Activated CD8-positive, alpha-beta T cell treated with anti-CD3 and anti-CD28 coated beads for 36 hours (primary cell): Measurements from ENCODE around the gene HPS6. TPM values are rescaled to one million over a fixed set of nuclear protein-coding genes. Genes with fewer than 3 reads are reported as not detected.

Source experiments
- ATAC-seq: fragments of 200-7000 bp; cut with Tn5 transposase; one replicate; pipeline ENCODE4 v1.10.0; 2021; ENCODE audit warnings: mild to moderate bottlenecking, moderate library complexity
- CTCF ChIA-PET: fragments of 350-600 bp; sonication (Branson Sonifier 250); formaldehyde crosslinking; loops from one replicate; lab custom pipeline; 2021; ENCODE audit warnings: antibody characterized with exemption; lab: Charles Lee
- POLR2A ChIA-PET: fragments of 350-600 bp; sonication (Branson Sonifier 250); formaldehyde crosslinking; loops from one replicate; lab custom pipeline; 2021; ENCODE audit warnings: antibody characterized with exemption; lab: Charles Lee
- DNase-seq: peaks from one replicate; pipeline ENCODE4 v3.0.0-alpha.2; 2020
- H3K27ac Mint-ChIP-seq: one replicate; pipeline ENCODE4 v1.8.0; 2021; ENCODE audit warnings: mild to moderate bottlenecking, mixed read lengths
- H3K27me3 Mint-ChIP-seq: one replicate; pipeline ENCODE4 v1.8.0; 2021; ENCODE audit warnings: mixed read lengths
- H3K36me3 Mint-ChIP-seq: one replicate; pipeline ENCODE4 v1.8.0; 2021; ENCODE audit warnings: low read depth, mixed read lengths
- H3K4me1 Mint-ChIP-seq: one replicate; pipeline ENCODE4 v1.8.0; 2021; ENCODE audit warnings: low read depth, mixed read lengths
- H3K4me3 Mint-ChIP-seq: one replicate; pipeline ENCODE4 v1.8.0; 2021; ENCODE audit warnings: mild to moderate bottlenecking, moderate library complexity, mixed read lengths
- H3K9me3 Mint-ChIP-seq: one replicate; pipeline ENCODE4 v1.8.0; 2021; ENCODE audit warnings: mixed read lengths
- intact Hi-C: fragments of 100-400 bp; cut with micrococcal nuclease; formaldehyde crosslinking; loops from one replicate; pipeline ENCODE4 v1.10.0; 2022
- total RNA-seq, 2 experiments: library from RNA; stranded (reverse); gene quantifications; one replicate each; pipeline ENCODE4 v1.2.3, GENCODE V29; 2021
- TF ChIP-seq, protein P1 (sequence below): fragments of 200-600 bp; IDR thresholded peaks from one replicate; pipeline ENCODE4 v1.8.0; 2022; ENCODE audit warnings: antibody characterized with exemption, mild to moderate bottlenecking

The HPS6 gene
- total RNA-seq, 2 experiments from 2014 or later: 18.0 to 18.1 TPM

DNA sequence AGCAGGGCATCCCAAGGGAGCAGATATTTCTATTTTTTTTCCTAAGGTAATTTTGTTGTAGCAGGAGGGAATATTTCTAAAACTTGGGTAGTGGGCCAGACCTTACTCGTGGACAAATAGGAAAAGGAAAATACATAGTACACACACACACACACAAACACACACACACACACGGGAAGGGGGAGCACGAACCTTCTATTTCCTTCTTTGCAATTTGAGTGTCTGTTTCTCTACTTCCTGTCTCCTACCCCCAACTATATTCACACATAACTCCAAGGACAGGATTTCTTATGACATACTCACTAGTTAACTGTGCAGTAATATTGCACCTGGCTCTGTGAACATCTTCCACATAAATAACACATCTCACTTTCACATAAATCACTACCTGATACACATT is 50.6 kb downstream of the HPS6 start:
- Mint-ChIP-seq H3K4me3 (peak overlapping the region; percentile 84), H3K4me1 (peaks cover 47% of the 10 kb centered on the region), H3K27me3 (no peaks in the 10 kb centered on the region), H3K9me3 (no peaks in the 10 kb centered on the region), H3K27ac (peak overlapping the region; percentile 100), H3K36me3 (peaks cover 23% of the 10 kb centered on the region)
- ChIA-PET CTCF (interaction anchor here (1.2 to 1.5 kb wide), 2 partner anchors 275 to 285 kb away, joined by 3 to 6 read pairs; no protein-coding TSS in a partner anchor), POLR2A (interaction anchor here (1.3 to 6.6 kb wide), 5 partner anchors 17 to 319 kb away, joined by 3 to 65 read pairs (median 4); partner anchors contain the start of genes FBXL15, NOLC1 and PPRC1)
- ATAC-seq: no peak
- intact Hi-C loops: no loop called here
- DNase-seq: peak; percentile 12
- TF ChIP-seq, protein P1, sequence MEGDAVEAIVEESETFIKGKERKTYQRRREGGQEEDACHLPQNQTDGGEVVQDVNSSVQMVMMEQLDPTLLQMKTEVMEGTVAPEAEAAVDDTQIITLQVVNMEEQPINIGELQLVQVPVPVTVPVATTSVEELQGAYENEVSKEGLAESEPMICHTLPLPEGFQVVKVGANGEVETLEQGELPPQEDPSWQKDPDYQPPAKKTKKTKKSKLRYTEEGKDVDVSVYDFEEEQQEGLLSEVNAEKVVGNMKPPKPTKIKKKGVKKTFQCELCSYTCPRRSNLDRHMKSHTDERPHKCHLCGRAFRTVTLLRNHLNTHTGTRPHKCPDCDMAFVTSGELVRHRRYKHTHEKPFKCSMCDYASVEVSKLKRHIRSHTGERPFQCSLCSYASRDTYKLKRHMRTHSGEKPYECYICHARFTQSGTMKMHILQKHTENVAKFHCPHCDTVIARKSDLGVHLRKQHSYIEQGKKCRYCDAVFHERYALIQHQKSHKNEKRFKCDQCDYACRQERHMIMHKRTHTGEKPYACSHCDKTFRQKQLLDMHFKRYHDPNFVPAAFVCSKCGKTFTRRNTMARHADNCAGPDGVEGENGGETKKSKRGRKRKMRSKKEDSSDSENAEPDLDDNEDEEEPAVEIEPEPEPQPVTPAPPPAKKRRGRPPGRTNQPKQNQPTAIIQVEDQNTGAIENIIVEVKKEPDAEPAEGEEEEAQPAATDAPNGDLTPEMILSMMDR: no peak

DNA sequence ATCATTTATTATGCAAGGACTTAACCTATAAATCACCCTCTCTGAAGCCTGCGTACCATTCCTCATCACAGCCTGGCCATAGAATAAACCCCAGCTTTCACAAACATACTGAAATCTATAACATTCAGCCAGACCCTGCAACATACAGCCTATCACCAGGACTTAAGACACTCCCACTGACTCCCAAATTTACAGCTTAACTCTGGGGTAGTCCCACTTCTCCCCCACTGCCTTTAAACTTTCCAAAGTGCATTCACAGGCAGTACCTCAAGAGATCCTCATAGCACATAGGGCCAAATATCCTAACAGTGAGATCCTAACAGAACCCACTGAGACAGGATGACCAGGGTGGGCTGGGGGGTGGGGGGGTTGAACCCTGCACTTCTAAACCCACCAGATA is 51.5 kb downstream of the HPS6 start:
- no peaks in the 10 kb centered on the region for H3K27me3 Mint-ChIP-seq
- CTCF ChIA-PET: interaction anchor here (1.0 kb wide), 1 partner anchor 13 kb away, joined by 3 read pairs; no protein-coding TSS in a partner anchor
- TF ChIP-seq, protein P1: no peak
- H3K4me1 Mint-ChIP-seq: peaks cover 55% of the 10 kb centered on the region
- peaks cover 17% of the 10 kb centered on the region for H3K36me3 Mint-ChIP-seq
- POLR2A ChIA-PET: interaction anchor here (1.2 to 6.6 kb wide), 6 partner anchors 14 to 304 kb away, joined by 3 to 65 read pairs (median 4); partner anchors contain the start of genes FBXL15 and NOLC1
- DNase-seq: no peak
- ATAC-seq: no peak
- intact Hi-C loops: no loop called here
- H3K27ac Mint-ChIP-seq: peak overlapping the region; percentile 100
- peak overlapping the region; percentile 84 for H3K4me3 Mint-ChIP-seq
- H3K9me3 Mint-ChIP-seq: no peaks in the 10 kb centered on the region

Other genes starting within 250 kb of the HPS6 start
- gene OGA, start 246.9 kb upstream of the HPS6 start, total RNA-seq: 100 to 1,000 TPM; 125 to 130 TPM
- 1 to 10 TPM; 2.4 to 3.1 TPM for gene KCNIP2, start 221.5 kb upstream of the HPS6 start, total RNA-seq
- 10 to 100 TPM; 16.2 to 18.4 TPM for gene ARMH3, start 9.2 kb upstream of the HPS6 start, total RNA-seq
- gene LDB1, start 55.0 kb downstream of the HPS6 start, total RNA-seq: 10 to 100 TPM; 68.5 to 70.9 TPM
- gene PPRC1, start 67.7 kb downstream of the HPS6 start, total RNA-seq: 10 to 100 TPM; 68.6 to 72.2 TPM
- gene NOLC1, start 87.0 kb downstream of the HPS6 start, total RNA-seq: 100 to 1,000 TPM; 210 to 215 TPM
- gene ELOVL3, start 160.9 kb downstream of the HPS6 start, total RNA-seq: not detected
- gene PITX3, start 176.2 kb downstream of the HPS6 start, total RNA-seq: under 1 TPM in 1 of 2 experiments, not detected in 1; 0.23 TPM
- 10 to 100 TPM; 25.4 to 28.2 TPM for gene GBF1, start 180.2 kb downstream of the HPS6 start, total RNA-seq